Stimulated activated CD8-positive, alpha-beta memory T cell treated with anti-CD3 and anti-CD28 coated beads, Interleukin-12 subunit alpha, Interleukin-12 subunit beta, amount 100 ng/mL, for 24 hours (primary cell): Measurements from ENCODE around the gene SLC34A1.
"Not testable (repeated sequence)": the region's sequence is repeated elsewhere in the genome, so short reads cannot be mapped to it uniquely, and the experiment has no call there.

Source experiments
- DNase-seq: peaks from one replicate; pipeline ENCODE4 v3.0.0-alpha.2; 2020; ENCODE audit errors: extremely low read depth

The SLC34A1 gene

GRCh38 chr5:177355162-177355867 lies 28.9 kb upstream of the SLC34A1 start:
- no peak for DNase-seq

- DNase-seq = no peak
Observed at GRCh38 chr5:177355868-177356168, 28.4 kb upstream of the SLC34A1 start.

- DNase-seq = no peak
Observed at GRCh38 chr5:177356746-177357145, 27.5 kb upstream of the SLC34A1 start.

- DNase-seq = no peak
Observed at GRCh38 chr5:177357146-177357458, 27.1 kb upstream of the SLC34A1 start.

GRCh38 chr5:177357459-177358351 lies 26.5 kb upstream of the SLC34A1 start, which contains the start of gene RGS14:
RGS14 (plus strand) TSS chr5:177357924; CDS start chr5:177358025, 101 bp downstream.
- no peak for DNase-seq

GRCh38 chr5:177358370-177358819 lies 25.8 kb upstream of the SLC34A1 start:
- DNase-seq = no peak

GRCh38 chr5:177359451-177359851 lies 24.8 kb upstream of the SLC34A1 start:
- DNase-seq = no peak

GRCh38 chr5:177359860-177360259 lies 24.4 kb upstream of the SLC34A1 start:
- DNase-seq = no peak

- DNase-seq = not testable (repeated sequence)
Observed at GRCh38 chr5:177360740-177361139, 23.5 kb upstream of the SLC34A1 start.

- DNase-seq = no peak
Observed at GRCh38 chr5:177361418-177362291, 22.6 kb upstream of the SLC34A1 start.

- no peak for DNase-seq
Observed at GRCh38 chr5:177362292-177362609, 22.0 kb upstream of the SLC34A1 start.

GRCh38 chr5:177362610-177363507 lies 21.4 kb upstream of the SLC34A1 start:
- no peak for DNase-seq

- DNase-seq = no peak
Observed at GRCh38 chr5:177363565-177363964, 20.7 kb upstream of the SLC34A1 start.

GRCh38 chr5:177364159-177364962 lies 19.9 kb upstream of the SLC34A1 start:
- no peak for DNase-seq

GRCh38 chr5:177365845-177366527 lies 18.2 kb upstream of the SLC34A1 start:
- DNase-seq = no peak

- no peak for DNase-seq
Observed at GRCh38 chr5:177366528-177367322, 17.5 kb upstream of the SLC34A1 start.

GRCh38 chr5:177367323-177367848 lies 16.8 kb upstream of the SLC34A1 start:
- DNase-seq = no peak

GRCh38 chr5:177367981-177368868 lies 16.0 kb upstream of the SLC34A1 start:
- DNase-seq = no peak
